HG03095 (cell line): ENCODE results near the gene PTGES2.

Source experiments
- ATAC-seq: cut with Tn5 transposase; IDR thresholded peaks from one replicate; pipeline ENCODE4 v1.9.1; 2021; ENCODE audit warnings: moderate library complexity; ENCODE audit not compliant: unreplicated experiment

Gene PTGES2

DNA sequence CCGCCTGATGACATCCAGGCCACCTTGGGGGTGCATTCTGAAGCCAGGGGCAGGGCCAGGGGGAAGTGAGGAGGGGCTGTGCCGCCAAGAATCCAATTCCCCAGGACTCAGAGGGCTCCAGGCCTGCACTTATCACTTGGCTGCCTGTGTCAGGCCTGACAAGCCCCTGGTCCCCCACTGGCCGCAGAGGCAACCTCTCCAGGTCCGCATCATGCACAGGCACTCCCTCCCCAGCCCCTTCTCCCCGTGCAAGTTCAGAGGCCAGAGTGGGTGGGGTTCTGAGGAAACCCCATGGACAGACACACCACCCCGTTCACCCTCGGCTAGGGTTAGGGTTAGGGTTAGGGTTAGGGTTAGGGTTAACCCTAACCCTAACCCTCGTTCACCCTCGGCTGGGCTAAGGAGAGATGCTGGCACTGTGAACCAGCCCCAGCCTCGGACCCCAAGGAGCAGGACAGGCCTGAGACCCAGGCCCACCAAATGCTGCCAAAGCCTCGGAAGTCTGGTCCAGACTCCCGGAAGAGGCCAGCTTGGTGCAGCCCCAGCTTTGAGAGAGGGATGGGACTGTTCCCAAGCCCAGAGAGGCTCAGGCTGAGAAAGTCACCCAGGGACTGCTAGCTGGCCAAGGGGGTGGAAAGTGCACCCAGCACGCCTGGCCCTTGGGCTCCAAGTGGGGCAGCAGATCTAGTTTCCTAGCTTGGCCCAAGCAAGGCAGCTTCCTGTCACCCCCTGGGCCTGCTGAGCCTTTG, 26.6 kb upstream of the PTGES2 start:
- no peak for ATAC-seq

DNA sequence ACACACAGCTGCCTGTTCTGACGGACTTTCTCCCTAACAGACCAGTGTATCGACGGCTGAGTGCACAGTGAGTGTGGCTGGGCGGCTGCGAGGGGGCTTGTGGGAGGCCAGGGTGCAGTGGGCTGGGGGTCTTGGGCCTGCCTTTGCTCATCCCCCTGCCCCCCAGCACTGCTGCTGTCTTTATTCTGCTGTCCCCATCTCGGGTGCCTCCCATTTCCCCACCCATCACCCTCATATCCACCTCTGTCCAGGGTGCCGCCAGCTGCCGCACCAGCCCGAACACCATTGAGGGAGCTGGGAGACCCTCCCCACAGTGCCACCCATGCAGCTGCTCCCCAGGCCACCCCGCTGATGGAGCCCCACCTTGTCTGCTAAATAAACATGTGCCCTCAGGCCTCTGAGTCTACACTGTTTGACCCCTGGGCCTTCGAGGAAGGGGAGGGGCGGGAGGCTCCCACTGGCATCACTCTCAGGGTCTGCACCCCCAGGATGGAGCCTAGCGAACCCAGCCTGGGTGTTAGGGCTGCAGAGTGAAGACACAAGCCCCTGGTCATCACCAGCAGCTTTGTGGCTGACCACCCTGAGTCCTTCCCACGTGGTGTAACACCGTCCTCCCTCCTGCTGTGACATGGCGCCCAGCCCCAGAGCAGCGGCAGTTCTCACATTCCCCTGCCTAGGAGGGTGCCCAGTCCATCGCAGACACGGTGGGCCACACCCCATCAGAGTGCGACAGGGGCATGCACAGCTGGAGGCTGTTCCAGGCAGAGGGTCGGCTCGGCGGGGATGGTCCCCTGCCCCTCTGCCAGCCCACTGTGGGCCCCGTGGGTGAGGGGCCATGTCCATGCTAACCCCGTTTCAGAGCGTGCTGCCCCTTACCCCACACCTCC, 25.8 kb upstream of the PTGES2 start:
- ATAC-seq: no peak

DNA sequence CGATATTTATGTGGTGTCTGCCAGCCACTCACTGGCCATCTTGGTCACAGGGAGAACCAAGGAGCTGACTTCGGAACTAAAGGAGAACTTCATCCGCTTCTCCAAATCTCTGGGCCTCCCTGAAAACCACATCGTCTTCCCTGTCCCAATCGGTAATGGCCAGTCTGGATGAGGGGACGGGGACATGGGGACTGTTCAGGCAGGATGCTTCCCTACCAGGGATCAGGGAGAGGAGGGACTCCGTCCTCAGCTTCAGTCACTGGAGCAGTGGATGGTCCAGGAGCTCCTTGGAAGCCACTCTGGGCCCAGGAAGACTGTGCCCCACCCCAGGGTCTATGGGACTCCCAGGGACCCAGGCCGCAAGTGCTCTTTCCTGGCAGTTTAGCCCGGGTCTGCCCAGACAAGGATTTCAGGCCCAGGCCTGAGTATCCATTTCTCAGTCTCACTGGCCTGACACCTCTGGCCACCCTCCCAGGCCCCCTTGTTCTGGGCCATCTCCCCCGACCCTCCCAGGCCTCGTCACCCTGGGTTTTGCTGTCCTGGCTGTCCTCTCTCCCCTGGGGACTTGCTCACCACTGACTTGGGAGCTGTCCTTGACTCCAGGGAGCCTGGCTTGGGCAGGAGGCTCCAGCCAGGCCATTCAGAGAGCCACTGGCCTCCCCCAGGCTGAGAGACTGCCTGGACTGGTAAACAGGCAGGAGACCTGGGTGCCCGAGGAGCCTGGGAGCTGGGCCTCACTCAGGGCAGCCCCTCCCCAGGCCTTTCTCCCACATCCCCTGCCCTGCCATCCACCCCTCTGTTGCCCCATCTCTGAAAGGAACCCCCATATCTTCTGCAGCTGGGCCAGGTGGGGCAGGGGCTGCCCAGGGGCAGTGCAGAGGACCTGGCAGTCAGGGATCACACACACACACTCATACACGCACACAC, 24.9 kb upstream of the PTGES2 start:
- no peak for ATAC-seq

DNA sequence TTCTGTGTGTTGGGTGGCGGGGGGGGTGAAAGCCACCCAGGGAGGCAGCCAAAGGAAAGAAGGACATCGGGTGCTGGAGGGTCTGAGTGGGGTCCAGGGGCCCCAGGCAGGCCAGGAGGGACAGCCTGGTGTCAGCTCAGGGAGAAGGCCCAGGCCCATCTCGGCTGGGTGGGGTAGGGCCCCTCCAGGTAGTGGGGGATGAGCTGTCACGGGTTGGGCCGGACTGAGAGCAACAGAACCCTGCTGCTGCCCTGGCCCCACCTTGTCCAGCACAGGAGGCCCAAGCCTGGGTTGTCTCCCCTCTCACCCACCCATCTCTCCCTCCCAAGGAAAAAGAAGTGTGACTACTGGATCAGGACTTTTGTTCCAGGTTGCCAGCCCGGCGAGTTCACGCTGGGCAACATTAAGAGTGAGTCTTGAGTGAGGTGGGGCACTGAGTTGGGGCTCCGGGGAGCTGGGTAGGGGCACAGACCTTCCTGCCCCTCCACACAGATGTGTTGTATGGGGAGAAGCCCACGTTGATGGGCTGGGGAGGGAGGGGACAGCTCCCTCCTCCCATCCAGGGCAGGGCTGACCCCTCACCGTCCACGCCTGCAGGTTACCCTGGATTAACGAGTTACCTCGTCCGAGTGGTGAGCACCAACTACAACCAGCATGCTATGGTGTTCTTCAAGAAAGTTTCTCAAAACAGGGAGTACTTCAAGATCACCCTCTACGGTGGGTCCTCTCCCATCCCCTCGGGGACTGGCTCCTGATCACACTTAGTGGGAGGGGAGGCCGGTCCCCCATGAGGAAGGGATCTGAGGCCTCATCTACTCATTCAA, 24.0 kb upstream of the PTGES2 start:
- no peak for ATAC-seq

DNA sequence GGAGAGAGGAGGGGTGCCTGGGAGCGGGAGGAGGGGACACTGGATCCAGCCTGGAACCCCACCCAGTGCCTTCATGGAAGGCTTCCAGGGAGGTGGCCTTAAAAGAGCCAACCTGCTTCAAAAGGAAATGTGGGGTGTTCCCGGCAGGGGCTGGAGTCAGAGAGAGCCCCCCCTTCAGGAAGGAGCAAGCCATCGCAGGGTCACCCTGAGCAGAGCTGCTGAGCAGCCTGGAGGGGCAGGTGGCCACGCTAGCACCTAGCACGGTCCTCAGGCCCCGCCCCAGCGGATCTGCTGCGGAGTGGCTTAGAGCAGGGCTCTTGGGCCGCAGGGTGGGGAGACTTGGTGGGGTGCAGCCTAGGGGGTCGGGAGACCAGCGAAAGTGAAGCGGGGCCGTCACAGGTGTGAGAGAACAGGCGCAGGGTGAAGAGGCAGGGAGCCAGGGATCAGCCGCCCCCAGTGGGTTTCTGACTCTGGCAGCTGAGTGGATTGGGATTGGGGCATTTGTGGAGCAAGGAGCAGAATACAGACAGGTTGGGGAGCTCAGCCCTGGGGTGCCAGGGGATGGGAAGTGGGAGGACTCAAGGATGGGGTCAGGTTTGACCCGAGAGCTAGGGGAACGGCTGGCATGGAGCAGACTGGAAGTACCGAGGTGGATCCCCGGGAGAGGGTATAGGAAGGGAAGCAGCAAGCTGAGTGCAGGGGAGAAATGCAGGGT, 23.2 kb upstream of the PTGES2 start:
- ATAC-seq: no peak

DNA sequence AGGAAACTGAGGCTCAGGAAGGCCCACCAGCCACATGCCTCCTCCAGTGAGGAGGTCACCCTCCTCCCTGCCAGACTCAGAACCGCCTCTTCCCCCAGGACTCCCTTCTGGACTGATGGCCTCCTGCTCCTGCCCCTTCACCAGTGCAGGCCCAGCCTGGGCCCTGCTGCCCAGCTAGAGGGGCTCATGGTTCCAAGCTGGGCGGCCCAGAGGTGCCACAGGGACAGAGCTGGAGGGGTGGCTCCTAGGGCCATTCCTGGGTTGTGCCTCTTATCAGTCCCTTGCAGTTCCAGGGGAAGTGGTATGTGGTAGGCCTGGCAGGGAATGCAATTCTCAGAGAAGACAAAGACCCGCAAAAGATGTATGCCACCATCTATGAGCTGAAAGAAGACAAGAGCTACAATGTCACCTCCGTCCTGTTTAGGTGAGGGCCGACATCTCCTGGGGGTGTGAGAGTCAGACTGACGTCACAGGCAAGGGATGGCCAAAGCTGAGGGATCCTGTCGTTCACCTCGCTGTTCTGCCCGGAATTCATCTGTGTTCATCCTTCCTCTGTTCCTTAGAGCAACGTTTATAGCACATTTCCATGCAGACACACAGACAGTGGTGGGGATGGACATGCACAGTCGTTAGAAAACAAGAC, 22.5 kb upstream of the PTGES2 start:
- no peak for ATAC-seq

DNA sequence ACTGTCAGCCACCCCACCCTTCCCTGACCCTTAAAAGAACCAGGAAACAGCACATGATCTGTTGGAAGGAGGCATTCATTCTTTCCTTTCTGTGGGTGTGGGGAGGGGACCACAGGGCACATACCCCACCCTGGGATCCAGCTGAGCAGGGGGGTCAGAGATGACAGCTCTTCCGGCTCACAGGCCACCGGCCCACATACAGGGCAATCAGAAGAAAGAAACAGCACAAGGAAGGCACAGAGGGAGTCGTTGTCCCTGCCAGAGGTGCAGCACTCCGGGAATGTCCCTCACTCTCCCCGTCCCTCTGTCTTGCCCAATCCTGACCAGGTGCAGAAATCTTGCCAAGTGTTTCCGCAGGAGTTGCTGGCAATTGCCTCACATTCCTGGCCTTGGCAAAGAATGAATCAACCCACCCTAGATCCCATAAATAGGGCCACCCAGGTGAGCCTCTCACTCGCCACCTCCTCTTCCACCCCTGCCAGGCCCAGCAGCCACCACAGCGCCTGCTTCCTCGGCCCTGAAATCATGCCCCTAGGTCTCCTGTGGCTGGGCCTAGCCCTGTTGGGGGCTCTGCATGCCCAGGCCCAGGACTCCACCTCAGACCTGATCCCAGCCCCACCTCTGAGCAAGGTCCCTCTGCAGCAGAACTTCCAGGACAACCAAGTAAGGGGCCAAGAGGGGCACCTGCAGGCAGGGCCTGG, 21.6 kb upstream of the PTGES2 start, which contains the start of gene LCN2:
LCN2 (plus strand) TSS at position 453 of the 701 bp plus-strand sequence; CDS start at position 526, 73 bp downstream.
- no peak for ATAC-seq

DNA sequence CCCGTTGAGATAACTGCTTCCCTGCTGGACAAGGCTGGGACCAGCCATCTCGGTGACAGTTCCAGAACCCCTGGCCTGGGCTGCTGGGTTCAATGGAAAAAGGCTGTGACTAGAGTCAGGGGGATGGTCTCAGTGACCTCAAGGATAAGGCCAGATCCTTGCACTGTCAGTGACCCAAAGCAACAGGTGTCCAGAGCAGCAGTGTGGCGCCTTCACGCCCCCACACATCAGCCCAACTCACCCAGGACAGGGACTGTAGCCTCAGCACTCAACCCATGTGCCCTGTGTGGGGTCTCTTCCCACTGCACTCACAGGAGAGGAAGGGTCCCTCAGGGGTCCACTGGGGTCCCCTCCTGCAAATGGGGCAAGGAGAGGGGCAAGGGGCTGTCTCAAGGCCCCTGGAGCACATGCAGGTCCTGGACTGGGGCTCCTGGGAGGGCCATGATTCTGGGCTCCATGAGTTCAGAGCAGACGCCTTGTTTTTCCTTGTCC, 21.0 kb upstream of the PTGES2 start:
- ATAC-seq: no peak

DNA sequence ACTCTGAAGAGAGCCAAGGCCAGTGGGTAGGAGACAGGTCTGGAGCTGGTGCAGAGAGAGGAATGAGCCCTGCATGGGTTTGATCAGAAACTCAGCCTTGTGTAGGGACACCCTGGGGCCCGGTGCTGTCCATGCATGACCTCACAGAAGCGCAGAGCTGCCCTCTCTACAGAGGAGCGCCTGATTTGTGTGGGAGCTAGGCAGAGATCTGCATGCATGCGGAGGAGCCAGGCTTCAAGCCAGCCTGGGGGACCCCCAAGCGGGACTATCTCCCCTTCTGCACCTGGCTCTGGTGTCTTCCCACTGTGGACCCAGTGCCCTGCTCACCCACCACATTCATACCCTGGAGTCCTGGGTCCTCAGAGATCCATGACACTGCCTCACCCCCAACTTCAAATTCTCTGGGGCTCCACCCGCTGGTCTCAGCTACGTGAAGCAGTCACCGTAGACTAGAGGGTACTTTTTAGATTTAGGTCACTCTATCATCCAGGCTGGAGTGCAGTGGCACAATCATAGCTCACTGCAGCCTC, 19.1 kb upstream of the PTGES2 start:
- ATAC-seq: no peak

DNA sequence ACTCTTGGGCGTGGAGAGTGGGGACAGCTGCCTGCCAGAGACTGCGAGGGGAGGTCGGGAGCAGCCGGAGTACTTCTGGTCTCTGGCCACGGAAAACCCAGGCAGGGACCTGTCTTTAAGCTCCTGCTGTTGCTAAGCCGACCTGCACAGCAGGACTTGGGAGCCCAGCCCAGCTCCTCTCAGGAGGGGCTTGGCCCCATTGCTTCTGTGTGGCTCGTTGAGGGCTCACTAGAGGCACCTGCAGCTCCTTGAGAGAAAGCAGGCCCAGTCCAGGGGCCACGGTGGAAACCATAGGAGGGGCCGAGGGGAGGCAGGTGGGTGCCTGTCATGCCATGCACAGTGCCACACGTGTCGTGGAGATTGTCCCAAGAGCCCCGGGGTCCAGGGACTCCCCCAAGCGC, 18.4 kb upstream of the PTGES2 start:
- no peak for ATAC-seq

DNA sequence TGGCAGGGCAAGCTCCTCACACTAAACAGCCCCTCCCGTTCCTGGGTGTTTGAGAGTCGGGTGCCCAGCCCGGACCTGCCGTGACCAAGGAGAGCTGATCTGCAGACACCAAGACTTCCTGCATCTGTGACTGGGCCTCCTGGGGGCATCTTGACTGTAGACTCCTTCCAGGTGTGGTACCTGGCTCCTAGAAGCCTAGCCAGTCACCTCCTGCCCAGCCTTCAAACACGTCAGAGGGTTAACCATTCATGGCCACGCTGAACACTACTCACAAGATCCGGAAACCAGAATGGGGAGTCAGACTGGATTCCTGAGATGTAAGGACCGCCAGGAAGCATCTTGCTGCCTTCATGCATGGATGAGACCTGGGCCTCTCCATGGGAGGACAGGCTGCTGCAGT, 18.0 kb upstream of the PTGES2 start:
- ATAC-seq: no peak

DNA sequence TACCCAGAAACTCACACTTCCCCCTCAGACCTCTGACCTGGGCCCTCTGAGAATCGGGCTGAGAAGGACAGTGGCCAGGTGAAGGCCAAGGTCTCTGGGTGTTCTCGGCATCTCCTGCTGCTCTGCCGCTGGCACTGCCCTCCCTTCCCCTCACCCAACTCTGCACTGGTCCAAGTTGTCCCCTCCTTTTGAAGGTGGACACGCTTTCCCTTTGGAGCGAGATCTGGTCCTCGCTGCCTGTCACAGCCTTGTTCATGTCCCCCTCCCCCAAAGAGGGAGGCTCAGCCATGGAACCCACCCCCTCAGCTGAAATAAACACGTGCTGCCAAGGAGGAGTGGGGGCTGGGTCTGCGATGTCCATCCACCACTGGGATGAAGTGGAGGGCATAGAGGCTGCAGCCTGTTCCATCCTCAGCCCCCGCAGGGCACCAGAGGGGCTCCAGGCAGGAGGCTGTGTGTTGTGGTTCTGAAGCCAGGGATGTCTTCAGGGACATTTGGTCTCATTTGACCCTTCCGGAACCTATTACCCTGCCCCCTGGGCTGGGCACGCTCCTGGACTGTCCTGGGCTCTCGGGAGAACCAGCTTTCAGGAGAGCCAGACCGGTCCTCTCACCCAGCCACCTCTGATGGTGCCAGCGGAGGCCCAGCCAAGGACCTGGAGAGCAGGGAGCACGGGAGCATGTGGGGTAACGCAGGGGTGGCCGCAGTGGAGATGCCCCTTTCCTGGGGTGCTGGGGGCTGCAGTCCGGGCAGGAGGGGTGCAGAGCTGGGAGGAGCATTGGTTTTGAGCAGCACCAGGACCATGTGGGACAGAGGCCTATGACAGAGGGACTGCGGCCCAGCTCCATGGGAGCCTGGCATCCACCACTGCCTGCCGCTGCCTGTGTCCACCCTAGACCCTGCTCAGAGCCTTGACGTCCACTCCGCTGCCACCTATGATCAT, 17.0 kb upstream of the PTGES2 start:
- no peak for ATAC-seq

DNA sequence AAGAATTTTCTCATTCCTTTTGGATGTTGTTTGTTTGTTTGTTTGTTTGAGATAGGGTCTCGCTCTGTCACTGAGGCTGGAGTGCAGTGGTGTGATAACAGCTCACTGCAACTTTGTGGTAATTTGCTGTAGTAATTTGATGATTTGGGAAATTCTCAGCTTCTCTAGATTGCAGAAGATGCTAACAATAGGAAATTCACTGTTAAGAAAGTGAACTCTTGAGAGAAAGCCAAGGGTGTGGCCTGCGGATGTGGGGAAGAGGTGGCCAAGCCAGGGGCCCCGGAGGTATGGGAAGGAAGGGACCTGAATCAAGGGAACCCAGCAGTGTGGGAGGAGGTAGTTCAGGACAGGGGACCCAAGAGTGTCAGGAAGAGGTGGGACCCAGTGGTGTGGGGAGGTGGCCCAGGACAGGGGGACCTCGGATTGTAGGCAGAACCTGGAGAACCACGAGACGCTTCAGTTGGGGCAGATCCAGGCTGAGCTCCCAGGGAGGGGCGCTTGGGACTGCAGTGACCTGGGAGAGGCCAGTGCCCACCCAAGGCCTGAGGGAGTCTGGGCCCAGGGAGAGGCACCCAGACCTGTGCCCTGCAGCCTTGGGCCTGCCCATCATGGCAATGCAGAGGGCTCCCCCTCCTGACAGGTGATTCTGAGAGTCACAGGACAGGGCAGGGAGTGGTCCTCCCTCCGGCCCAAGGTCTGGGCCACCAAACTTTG, 16.2 kb upstream of the PTGES2 start:
- ATAC-seq: no peak

DNA sequence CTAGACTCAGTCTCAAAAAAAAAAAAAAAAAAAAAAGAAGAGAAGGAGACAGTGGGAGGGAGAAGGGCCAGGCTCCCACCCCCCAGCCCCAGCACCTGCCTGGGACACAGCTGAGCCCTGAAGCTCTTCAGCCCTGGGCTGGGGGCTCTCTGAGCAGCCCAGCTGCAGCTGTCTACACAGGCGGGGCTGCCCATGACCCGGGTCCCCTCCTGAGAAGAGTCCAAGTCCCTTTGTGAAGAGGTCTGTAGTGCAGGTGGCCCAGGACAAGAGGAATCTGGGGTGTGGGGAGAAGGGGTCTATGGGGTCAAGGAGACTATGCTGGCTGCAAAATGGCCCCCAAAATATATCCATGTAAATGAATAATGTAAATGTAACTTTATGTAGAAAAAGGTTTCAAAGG, 15.1 kb upstream of the PTGES2 start:
- no peak for ATAC-seq

DNA sequence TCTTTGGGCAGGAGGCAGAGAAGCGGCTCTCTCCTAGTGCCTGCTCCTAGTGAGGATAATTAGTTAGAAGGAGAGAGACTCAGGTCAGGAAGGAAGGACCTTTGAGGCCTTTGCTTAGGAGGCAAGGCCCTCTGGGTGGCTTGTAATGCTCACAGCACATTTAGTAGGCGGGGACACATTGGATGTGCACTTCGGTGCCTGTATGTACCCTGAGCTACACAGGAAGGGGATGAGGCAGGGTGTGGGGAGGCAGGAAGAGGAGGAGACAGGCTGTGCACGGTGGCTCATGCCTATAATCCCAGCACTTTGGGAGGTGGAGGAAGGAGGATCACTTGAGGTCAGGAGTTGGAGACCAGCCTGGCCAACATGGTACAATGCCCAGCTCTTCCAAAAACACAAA, 14.5 kb upstream of the PTGES2 start:
- ATAC-seq: no peak

DNA sequence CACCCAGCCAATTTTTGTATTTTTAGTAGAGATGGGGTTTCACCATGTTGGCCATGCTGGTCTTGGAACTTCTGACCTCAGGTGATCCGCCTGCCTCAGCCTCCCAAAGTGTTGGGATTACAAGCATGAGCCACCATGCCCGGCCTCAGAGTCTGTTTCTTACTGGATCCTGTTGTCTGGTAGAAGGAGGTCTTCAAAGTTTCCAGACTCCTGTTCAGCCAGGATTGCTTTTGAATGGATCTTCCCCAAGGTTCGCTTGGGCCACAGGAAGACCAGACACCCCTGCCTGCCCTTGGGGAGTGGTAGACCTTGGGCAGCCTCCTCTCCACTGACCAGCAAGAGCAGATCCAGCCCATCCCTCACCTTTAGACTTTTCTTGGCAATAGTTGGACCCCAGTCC, 14.1 kb upstream of the PTGES2 start:
- no peak for ATAC-seq
